BE2C (cell line): ENCODE data around the gene LMBR1L. TPM values are rescaled to one million over a fixed set of nuclear protein-coding genes. Genes with fewer than 3 reads are reported as not detected.

ENCODE experiments used
- DNase-seq: peaks from one replicate; pipeline ENCODE4 v3.0.0-alpha.2; 2020
- H3K27me3 ChIP-seq: fragments of 250-450 bp; sonication (Bioruptor Pico); 2 replicates; pipeline ENCODE4 v1.5.1; 2020; ENCODE audit warnings: mild to moderate bottlenecking
- H3K36me3 ChIP-seq: fragments of 250-450 bp; sonication (Bioruptor Pico); 2 replicates; pipeline ENCODE4 v1.5.1; 2020; ENCODE audit warnings: mild to moderate bottlenecking
- H3K4me1 ChIP-seq: fragments of 250-450 bp; sonication (Bioruptor Pico); 2 replicates; pipeline ENCODE4 v1.5.1; 2020
- H3K4me3 ChIP-seq: 2 replicates; pipeline ENCODE4 v1.5.1; 2011; ENCODE audit warnings: low read depth, low read length
- H3K9me3 ChIP-seq: fragments of 250-450 bp; sonication (Bioruptor Pico); 2 replicates; pipeline ENCODE4 v1.5.1; 2020
- polyA plus RNA-seq: library from polyadenylated mRNA; unstranded; fragments of >200 nt; gene quantifications from one replicate; pipeline ENCODE4 v1.2.1, GENCODE V29; 2012; ENCODE audit warnings: low read depth, missing spikeins; ENCODE audit not compliant: insufficient read length, insufficient read depth
- TF ChIP-seq, protein P1 (sequence below): IDR thresholded peaks from 2 replicates; pipeline ENCODE4 v1.5.1; 2012; ENCODE audit warnings: mild to moderate bottlenecking, low read depth, low read length

LMBR1L gene, protein sequence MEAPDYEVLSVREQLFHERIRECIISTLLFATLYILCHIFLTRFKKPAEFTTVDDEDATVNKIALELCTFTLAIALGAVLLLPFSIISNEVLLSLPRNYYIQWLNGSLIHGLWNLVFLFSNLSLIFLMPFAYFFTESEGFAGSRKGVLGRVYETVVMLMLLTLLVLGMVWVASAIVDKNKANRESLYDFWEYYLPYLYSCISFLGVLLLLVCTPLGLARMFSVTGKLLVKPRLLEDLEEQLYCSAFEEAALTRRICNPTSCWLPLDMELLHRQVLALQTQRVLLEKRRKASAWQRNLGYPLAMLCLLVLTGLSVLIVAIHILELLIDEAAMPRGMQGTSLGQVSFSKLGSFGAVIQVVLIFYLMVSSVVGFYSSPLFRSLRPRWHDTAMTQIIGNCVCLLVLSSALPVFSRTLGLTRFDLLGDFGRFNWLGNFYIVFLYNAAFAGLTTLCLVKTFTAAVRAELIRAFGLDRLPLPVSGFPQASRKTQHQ
- polyA plus RNA-seq = 85.0 TPM

DNA sequence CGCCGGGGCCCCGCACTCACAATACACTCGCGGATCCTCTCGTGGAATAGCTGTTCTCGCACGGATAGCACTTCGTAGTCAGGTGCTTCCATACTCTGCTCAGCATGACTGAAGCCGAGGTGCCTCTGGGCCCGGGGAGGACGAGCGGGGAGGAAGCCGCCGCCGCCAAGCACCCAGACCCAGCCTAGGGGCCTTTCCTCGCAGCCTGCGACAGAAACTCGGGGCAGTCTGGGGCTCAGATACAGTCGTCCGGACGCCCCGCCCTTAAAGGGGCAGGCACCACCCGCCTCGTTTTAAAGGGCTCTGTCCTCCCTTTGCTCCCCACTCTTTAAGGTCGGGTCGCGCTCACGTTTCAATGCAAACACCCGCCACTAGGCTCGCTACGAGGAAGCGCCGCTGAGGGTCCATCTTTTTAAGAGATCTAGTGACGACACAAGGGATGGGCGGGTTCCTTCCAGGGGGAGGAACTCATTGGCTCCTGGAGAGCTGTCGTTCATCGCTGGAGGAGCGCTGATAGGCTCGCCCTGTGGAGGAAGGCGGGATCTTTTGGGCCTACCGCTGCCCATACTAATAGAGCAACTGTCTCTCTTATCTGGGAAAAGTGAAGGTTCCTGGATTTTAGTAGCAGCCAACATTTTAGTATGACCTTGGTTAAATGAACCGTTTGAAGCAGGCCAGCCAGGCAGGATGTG, at the start of gene LMBR1L:
Gene LMBR1L (minus strand): TSS at position 384 of the 692 bp plus-strand sequence. CDS start 292 bp downstream, at position 92.
- TF ChIP-seq, protein P1, sequence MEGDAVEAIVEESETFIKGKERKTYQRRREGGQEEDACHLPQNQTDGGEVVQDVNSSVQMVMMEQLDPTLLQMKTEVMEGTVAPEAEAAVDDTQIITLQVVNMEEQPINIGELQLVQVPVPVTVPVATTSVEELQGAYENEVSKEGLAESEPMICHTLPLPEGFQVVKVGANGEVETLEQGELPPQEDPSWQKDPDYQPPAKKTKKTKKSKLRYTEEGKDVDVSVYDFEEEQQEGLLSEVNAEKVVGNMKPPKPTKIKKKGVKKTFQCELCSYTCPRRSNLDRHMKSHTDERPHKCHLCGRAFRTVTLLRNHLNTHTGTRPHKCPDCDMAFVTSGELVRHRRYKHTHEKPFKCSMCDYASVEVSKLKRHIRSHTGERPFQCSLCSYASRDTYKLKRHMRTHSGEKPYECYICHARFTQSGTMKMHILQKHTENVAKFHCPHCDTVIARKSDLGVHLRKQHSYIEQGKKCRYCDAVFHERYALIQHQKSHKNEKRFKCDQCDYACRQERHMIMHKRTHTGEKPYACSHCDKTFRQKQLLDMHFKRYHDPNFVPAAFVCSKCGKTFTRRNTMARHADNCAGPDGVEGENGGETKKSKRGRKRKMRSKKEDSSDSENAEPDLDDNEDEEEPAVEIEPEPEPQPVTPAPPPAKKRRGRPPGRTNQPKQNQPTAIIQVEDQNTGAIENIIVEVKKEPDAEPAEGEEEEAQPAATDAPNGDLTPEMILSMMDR = peak; percentile 49
- Histone ChIP-seq H3K36me3 (peaks cover 18% of the 10 kb centered on the region), H3K4me1 (peaks cover 10% of the 10 kb centered on the region), H3K9me3 (no peaks in the 10 kb centered on the region), H3K27me3 (no peaks in the 10 kb centered on the region), H3K4me3 (peak within 1 kb of the TSS; percentile 98)
- DNase-seq = peak; percentile 96

DNA sequence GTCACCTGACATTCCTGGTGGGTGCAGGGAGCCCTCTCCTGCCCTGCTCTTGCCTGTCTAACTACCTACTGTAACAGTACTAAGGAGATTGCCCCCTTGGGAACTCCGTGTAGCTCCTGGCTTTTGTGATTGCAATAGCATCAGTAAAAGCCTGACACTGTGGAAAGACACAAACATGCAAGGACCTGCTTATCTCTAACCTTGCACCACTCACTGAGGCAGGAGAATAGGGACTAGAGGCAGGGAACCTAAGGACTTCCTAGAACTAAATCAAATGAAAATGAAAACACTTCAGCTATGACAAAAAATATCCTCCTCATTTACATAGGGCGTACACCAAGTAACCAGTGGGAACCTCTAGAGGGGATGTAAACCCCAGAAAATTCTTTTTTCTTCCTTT, 49.8 kb upstream of the LMBR1L start:
- H3K27me3 ChIP-seq = no peaks in the 10 kb centered on the region
- DNase-seq = no peak
- TF ChIP-seq, protein P1 = no peak
- H3K9me3 ChIP-seq = no peaks in the 10 kb centered on the region; the same call in 1 of the 2 replicates
- H3K36me3 ChIP-seq = no peaks in the 10 kb centered on the region
- no peak overlapping the region for H3K4me3 ChIP-seq
- no peaks in the 10 kb centered on the region; the same call in none of the 2 replicates for H3K4me1 ChIP-seq

DNA sequence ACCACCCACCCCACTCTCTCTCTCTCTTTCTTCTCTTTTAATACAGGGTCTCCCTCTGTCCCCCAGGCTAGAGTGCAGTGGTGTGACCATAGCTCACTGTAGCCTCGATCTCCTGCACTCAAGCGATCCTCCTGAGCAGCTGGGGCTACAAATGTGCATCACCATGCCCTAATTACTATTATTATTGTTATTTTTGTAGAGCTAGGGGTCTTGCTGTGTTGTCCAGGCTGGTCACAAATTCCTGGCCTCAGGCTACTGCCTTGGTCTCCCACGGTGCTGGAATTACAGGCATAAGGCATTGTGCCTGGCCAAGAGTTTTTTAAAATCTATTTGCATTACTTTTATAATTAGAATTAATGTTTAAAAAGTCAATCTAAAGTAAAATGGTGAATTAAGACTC, 43.6 kb upstream of the LMBR1L start:
- no peak for DNase-seq
- Histone ChIP-seq H3K27me3 (no peaks in the 10 kb centered on the region), H3K4me1 (no peaks in the 10 kb centered on the region), H3K36me3 (no peaks in the 10 kb centered on the region; the same call in 1 of the 2 replicates), H3K9me3 (no peaks in the 10 kb centered on the region), H3K4me3 (no peak overlapping the region)
- TF ChIP-seq, protein P1 = no peak

DNA sequence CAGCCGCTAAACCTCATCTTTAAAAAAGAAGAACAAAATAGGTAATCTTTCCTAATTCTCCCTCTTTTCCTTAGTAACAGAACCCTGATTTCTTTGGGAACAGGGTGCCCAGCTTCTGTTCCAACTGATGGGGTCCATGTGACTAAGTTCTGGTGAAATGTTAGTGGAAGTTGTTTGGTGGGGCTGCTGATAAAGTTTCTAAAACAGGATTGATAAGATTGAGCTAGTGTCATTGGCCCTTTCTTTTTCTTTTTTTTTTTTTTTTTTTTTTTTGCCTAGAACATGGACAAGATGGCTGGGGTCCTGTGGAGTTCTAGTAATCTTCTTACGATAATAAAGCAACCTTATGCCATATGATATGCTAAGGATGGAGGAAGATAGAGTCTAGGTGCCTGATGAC, 36.7 kb upstream of the LMBR1L start:
- H3K36me3 ChIP-seq = no peaks in the 10 kb centered on the region; the same call in 1 of the 2 replicates
- H3K27me3 ChIP-seq = no peaks in the 10 kb centered on the region
- no peak overlapping the region for H3K4me3 ChIP-seq
- H3K4me1 ChIP-seq = no peaks in the 10 kb centered on the region
- DNase-seq = no peak
- TF ChIP-seq, protein P1 = no peak
- no peaks in the 10 kb centered on the region for H3K9me3 ChIP-seq

DNA sequence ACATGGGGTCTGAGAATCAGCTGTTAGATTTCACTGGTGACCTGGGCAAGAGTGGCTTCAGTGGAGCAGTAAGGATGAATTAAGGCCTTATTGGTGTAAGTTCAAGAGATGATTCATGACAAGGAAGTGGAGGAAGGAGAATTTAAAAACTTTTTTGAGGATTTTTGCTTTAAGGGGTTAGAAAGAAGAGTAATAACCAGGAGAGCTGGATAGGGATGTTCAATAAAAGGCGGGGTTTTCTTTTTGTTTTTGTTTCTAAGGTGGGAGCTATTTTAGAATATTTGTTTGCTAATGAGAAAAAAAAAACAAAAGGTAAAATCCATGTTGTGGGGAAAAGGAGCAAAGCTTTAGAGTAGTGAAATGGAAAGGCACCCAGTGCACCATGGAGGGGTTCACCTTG, 35.8 kb upstream of the LMBR1L start:
- TF ChIP-seq, protein P1 = no peak
- Histone ChIP-seq H3K9me3 (no peaks in the 10 kb centered on the region), H3K4me3 (no peak overlapping the region), H3K4me1 (no peaks in the 10 kb centered on the region), H3K36me3 (no peaks in the 10 kb centered on the region; the same call in 1 of the 2 replicates), H3K27me3 (no peaks in the 10 kb centered on the region)
- no peak for DNase-seq
